Kidney tubule cell (primary cell): ENCODE data around the gene ENAH.
A peak's percentile ranks its signal among the peaks of the same experiment; 100 is the strongest.

Experiments used
- DNase-seq: peaks from one replicate; pipeline ENCODE4 v3.0.0-alpha.2; 2018; ENCODE audit warnings: low spot score

The ENAH gene

DNA sequence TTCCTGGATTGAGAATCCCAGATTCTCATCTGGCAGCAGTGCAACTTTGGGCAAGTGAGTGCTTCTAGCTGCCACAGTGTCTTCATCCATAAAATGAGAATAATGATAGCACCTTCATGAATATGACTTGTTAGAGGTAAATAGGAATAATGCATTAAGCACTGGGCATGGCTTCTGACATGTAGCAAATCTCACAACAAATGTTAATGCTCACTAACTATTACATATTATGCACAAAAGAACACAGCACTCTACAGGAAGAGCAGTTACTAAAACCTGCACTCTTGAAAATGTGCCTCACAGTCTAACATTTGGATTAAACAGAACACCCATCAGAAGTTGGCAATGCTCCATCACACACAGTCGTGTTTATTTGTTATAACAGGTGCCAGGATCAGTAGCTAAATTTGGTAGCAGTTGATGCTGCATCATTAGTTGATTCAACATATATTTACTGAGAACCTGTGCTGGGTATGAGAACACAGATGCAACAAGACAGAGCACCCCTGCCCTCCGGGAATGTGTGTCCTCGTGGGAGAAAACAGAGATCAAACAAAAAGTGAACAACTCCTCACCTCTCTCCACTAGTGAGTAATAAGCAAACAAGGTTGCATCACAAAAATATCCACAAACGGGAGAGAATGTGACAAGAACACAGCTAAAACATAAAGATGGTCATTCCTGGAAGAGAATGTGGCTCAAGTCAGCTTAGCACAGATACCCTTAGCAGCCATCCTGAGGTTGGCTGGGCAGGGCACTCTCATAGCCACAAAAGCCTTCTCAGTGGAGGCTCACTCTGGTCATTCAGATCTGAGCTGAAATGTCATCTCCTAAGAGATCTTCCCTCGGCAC, 198.9 kb downstream of the ENAH start:
- peak; percentile 58 for DNase-seq

DNA sequence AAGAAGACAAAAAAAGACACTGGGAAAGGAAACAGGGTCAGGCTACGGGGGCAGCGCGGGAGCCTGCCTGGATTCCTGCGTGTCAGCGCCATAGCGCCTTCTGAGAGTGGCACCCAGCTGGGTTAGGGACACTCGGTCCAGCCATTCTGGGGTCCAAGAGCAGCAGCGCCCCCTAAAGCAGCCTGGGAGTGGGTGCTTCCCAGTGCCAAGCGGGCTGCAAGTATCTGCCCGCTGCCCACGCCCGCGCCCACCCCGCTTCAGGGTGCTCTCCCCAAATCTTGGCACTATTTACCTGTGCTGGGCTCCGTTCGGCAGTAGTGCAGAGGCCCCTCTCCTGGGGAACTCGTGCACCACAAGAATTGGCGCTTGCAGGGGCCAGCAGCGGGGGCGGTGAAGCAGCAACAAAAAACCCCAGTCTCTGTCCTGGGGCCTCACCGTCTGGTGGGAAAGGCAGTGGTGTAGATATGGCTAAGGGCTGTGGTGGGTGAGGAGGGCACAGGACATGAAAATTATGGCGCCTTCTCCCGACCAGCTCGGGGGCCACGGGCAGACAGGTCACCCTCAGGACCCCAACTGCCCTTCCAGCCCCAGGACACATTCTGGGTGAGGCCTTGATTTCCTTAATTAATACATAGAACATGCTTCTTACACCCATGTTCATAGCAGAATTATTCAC, 200.9 kb downstream of the ENAH start:
- DNase-seq: no peak

DNA sequence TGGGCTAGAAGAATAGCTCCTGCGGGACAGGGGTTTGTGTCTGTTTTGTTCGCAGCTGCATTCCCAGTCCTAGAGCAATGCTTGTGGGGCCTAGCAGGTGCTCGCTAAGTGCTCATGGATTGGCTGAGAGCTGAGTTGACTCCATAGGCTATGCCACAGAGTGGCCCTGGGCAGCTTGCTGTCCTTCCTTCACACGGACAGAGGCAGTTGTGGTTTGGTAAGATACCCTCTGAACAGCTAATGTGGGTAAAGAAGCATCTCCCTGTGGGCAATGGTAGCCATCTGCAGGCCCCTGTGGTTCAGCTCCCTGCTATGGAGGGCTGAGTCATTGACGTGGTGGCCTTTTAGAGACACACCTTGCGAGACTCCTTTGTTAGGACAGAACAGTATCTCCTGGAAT, 201.6 kb downstream of the ENAH start:
- no peak for DNase-seq

DNA sequence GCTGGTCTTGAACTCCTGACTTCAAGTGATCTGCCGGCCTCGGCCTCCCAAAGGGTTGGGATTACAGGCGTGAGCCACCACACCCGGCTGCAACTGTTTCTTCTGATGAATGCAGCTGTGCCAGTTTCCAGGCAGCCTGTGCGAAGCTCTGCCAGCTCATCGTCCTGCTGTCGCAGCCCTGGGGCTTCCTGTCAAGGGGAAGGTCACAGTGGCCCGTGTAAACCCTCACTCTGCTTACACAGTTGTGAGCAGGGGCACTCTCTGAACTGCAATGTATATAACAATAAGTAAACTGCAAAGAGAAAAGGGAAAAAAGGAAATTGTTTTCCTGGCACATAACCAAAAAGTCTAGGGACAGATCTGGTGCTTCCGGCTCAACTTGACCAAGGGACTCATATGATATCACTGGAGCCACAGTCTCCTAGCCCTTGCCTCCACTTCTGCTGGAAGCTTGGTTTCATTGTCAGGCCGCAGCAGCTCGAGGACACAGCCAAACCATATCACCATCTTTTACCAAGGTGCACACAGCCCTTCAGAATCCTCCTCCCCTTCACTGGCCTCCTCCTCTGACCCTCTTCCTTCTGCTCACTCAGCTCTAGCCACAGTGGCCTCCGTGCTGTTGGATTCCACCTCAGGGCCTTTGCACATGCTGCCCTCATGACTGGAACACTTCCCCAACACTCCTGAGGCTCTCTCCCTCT, 202.3 kb downstream of the ENAH start:
- no peak for DNase-seq

GRCh38 chr1:225449774-225450173, 203.1 kb downstream of the ENAH start:
- DNase-seq: no peak

DNA sequence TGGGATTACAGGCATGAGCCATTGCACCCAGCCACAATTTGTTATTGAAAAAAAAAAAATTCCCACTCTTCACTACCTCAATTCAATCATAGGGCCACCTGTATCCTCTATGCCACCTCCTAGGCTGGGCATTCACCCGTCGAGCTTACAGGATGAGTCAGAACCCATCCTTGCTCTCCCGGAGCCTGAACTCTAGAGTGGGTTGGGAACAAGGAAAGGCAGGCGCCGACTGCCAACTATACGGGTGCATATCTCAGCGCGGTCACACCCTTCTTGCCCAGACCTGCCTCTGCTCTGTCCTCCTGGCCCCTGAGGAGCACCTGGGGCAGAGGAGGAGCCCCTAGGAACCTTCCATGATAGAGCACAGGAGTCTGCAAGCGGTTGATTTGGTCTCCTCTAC, 203.7 kb downstream of the ENAH start:
- DNase-seq: peak; percentile 96

DNA sequence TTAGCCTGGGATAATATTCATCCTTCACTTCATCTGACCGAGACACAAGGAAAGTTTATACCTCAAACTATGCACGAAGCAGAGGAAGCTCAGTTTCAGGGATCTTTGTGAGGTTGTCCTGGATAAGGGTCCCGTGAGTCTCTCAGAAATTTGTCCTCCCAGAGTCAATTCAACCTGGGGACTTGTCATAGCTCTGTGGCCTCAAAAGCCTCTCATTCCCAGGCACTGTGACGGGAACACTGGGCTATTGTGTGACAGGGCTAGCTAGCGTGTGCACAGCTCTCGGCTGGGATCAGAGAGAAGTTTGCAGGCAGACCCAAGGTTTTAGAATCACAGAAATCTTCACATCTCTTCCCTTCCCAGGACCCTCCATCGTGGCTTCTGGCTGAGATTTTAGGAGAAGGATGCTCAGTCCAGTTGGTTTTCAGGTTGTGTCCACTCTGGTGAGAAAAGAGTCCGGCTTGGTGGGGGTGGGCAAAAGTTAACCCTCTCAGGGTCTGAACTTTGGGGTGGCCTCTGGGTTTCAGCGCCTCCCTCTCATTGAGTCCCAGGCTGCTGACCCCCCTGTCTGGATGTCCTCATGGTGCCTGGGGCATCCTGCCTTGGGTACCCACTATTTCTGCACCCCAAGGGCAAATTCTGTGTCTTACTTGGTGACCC, 204.6 kb downstream of the ENAH start:
- no peak for DNase-seq

DNA sequence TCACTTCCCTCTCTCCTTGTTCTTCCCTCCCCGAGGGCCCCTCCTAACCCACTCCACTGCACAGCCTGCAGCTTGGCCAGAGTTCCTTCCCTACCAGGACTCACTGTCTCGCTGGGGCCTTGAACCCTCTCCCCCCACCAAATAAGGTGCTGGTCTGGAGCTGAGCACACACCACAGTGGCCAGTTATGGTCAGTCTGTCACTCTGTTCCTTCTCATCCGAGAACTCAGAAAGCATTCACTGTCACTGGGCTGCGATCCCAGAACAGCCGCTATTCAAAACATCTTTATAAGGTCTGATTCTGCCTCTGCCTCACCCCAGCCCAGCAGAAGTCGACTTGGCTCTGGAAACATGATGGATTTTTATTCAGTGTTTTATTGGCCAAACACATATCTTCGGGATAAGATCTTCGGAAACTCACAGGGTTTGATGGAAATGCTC, 205.3 kb downstream of the ENAH start:
- no peak for DNase-seq

DNA sequence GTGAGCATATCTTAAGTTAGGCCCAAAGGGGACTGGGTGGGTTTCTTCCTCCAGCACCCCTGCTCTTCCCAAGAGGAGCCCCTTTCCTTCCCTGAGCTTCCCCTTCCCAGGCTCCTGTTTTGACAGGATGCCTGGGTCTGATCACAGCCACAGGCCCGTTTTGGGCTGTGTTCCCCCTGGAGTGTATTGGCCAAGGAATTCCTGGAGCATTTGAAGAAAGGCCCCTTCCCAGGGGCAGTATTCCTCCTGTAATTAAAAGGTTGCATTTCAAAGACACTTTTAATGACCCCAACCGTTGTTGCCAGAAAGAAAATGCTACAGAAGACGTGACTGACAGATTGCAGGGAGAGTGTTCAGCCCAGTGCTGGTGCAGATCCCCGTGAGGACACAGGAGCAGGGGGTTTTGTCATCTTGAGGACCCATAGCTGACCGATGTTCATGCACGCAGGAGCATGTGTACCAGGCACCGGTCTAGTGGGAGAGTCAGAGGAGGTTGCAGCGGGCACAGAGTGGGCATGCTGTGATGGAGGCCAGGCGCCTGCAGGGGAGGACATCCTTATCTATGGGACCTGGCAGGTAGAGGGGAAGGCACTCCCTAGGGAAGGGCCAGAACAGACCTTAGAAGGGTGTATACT, 205.8 kb downstream of the ENAH start:
- DNase-seq: no peak

DNA sequence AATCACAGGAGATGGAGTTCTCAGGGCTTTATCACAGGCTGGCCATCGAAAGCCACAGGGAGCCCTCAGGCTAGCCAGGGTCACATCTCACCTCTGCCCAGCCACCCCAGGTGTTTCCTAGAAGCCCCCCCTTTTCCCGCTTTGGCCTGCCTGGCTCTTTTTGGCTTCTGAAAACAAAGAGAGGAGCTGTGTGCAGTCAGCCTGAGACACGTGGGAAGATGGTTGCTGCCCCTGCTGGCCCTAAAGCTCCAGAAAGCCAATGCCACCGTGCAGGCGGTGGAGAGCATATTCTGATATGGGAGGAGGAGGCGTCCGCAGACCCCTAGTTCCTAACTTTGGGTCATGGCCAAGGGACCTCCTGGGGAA, 206.3 kb downstream of the ENAH start:
- no peak for DNase-seq

GRCh38 chr1:225445639-225446594, 207.0 kb downstream of the ENAH start:
- peak; percentile 89 for DNase-seq

DNA sequence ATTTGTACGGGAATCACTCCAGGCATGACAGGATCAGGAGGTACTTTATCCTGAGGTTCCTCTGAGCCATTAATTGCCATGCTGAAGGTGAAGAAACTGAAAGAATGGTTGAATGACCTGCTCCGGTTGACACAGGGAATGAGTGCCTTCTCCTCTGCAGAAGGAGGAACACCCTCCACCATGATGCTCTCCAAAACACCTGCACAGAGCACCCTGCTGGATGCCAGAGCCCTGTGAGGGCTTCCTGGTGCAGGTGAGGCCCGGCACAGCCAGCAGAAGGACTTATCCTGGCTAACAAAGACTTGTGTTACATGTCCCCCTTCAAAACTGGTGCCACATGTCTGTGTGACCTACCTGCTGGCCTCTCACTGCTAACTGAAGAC, 210.8 kb downstream of the ENAH start:
- DNase-seq: no peak

DNA sequence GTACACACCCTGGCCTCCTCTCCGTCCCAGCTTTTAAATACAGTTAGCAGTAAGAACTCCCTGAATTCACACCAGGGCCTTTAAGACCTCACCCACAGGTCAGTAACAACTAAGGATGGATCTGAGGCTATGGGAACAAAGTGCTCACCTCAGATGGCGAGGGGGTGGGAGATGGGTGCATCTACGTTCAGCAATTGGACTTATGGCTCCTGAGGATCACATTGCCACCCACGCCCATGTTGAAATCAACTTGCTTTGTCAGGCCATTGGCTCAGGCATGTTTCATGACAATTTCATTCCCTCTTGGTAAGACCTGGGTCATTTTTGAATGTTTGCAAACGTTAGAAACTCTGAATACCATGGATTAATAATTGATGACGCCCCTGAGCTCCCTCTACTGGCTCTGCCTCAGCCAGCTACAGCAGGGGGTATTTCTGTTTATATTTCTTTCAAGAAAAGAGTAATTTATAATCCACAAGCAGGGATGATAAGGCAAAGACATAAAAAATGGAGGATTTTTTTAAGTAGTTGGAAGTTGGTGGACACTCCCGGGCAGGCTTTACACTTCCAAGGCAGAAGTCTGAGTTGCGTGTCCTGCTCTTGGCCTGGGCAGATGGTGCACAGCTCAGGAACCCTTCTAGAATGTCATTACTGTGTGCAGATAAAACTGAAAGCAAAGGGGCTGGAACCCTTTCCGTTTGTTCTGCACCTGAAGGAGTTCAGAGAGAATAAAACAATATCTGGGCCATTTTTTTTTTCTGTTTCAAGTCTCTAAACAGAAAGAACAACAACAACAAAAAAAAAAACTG, 211.4 kb downstream of the ENAH start:
- DNase-seq: peak; percentile 78

DNA sequence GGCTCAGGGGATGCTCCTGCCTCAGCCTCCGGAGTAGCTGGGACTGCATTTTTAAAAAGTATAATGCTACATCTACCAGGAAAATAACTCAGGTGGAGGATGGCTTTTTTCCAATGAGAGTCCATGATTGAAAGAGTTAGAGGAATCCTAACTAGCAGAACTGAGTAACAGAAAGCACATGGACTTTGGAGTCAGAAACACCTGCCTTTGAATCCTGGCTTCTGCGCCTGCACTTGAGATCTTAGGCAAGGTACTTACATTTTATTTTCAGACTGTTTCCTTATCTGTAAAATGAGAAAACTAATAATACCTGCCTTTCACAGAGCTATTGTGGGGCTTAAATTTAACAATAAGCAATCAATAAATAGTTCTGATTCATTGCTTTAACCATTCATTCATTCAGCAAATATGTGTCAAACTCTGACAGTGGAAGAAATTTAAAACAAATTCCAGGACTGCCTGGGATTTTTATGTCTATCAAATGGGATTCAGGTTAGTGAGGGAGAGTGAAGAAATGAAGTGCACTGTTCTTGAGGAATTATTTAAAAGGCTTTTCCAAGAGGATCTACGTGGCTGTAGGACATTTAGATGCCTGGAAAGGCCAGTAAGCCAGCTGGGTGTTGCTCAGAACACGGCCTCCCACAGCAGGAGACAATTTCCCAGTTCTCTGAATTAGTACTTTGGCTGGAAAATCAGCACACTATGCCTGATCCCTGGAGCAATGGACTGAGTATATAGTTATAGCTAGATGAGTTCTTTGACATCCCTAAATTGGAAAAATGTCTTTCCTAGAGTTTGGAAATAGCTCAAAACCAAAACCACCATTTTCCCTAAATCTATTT, 212.3 kb downstream of the ENAH start:
- no peak for DNase-seq

DNA sequence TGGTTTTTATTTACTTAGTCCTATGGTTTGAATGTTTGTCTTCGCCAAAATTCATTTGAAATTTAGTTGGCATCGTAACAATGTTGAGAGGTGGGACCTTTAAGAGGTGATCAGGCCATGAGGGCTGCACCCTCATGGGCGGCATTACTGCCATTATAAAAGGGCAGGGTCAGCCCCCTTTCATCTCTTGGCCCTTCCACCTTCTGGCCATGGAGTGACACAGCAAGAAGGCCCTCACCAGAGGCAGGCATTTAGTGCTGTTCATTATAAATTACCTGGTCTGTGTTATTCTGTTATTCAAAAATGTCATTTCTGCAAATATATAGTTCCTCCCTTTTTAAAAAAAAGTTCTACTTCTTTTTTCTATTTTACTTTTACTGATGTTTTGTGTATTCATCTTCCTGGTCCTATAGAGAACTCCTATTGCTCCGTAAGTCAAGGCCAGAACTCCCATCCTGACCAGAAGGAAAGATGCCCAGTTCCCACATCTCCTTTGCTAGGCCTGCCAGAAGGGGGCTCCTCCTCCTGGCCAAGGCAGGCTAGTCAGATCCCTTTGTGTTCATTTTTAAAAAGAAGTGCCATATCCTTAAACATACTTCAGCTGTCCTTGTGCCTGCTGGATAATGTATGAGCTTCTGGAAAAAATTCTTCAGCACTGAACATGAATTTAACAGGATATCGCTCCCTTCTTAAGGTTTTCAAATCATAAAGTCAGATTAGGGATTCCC, 215.0 kb downstream of the ENAH start:
- peak; percentile 34 for DNase-seq
